GM12865 (cell line): ENCODE results near the gene URM1.
"Not testable (repeated sequence)": the region's sequence is repeated elsewhere in the genome, so short reads cannot be mapped to it uniquely, and the experiment has no call there.

Source experiments
- DNase-seq: peaks from one replicate; pipeline ENCODE4 v3.0.0; 2010; ENCODE audit warnings: low read depth
- H3K4me3 ChIP-seq: 2 replicates; pipeline ENCODE4 v1.5.1; 2011; ENCODE audit warnings: mild to moderate bottlenecking, low read depth, low read length, control low read depth
- CTCF ChIP-seq: IDR thresholded peaks from 2 replicates; pipeline ENCODE4 v1.5.1; 2011; ENCODE audit warnings: low read length, control low read depth, low read depth, inconsistent platforms; ENCODE audit not compliant: insufficient read depth; ENCODE audit errors: missing control alignments

URM1 gene

GRCh38 chr9:128420651-128421481 lies 49.7 kb downstream of the URM1 start, which contains the start of gene CERCAM:
TSS of gene CERCAM (plus strand) at chr9:128420857. CDS start at chr9:128420878, 21 bp downstream.
- peak within 1 kb of the TSS; percentile 80 for H3K4me3 ChIP-seq
- no peak for TF ChIP-seq CTCF
- DNase-seq = peak; percentile 51

- H3K4me3 ChIP-seq = no peak overlapping the region; the same call in 1 of the 2 replicates
- DNase-seq = no peak
- no peak for TF ChIP-seq CTCF
Observed at GRCh38 chr9:128421482-128421996, 50.4 kb downstream of the URM1 start.

- DNase-seq, H3K4me3 ChIP-seq: not testable (repeated sequence)
Observed at GRCh38 chr9:128422022-128422782, 51.0 kb downstream of the URM1 start.

- TF ChIP-seq CTCF = no peak
- DNase-seq = no peak
- H3K4me3 ChIP-seq = no peak overlapping the region
Observed at GRCh38 chr9:128422783-128423150, 51.6 kb downstream of the URM1 start.

GRCh38 chr9:128423356-128423755 lies 52.2 kb downstream of the URM1 start:
- H3K4me3 ChIP-seq, DNase-seq: not testable (repeated sequence)

GRCh38 chr9:128424268-128424780 lies 53.1 kb downstream of the URM1 start:
- no peak for TF ChIP-seq CTCF
- DNase-seq = no peak
- no peak overlapping the region for H3K4me3 ChIP-seq

- no peak for TF ChIP-seq CTCF
- H3K4me3 ChIP-seq = no peak overlapping the region
- DNase-seq = no peak
Observed at GRCh38 chr9:128428644-128429512, 57.7 kb downstream of the URM1 start.
